IPS-18c (cell line): ENCODE results near the gene TSTD2.
"Not testable (repeated sequence)": the region's sequence is repeated elsewhere in the genome, so short reads cannot be mapped to it uniquely, and the experiment has no call there.

Experiments used
- H3K4me3 ChIP-seq: 2 replicates; pipeline ENCODE4 v1.7.0; 2013; ENCODE audit warnings: low read depth, mild to moderate bottlenecking, low read length, moderate library complexity; ENCODE audit not compliant: insufficient read depth
- H3K9me3 ChIP-seq: one replicate; pipeline ENCODE4 v1.6.1; 2013; ENCODE audit warnings: mild to moderate bottlenecking, low read length, moderate library complexity; ENCODE audit not compliant: control insufficient read depth, insufficient read depth

TSTD2 gene

GRCh38 chr9:97600531-97601227 is 32.5 kb downstream of the TSTD2 start:
- no peaks in the 10 kb centered on the region for H3K9me3 ChIP-seq
- H3K4me3 ChIP-seq: no peak overlapping the region

- Histone ChIP-seq H3K9me3 (no peaks in the 10 kb centered on the region), H3K4me3 (no peak overlapping the region)
These were observed 33.8 kb downstream of the TSTD2 start for GRCh38 chr9:97599314-97599846.

- no peak overlapping the region for H3K4me3 ChIP-seq
- no peaks in the 10 kb centered on the region for H3K9me3 ChIP-seq
These were observed 34.5 kb downstream of the TSTD2 start for GRCh38 chr9:97598461-97599288.

- Histone ChIP-seq H3K9me3 (no peaks in the 10 kb centered on the region), H3K4me3 (no peak overlapping the region)
These were observed 36.3 kb downstream of the TSTD2 start for GRCh38 chr9:97596906-97597305.

- Histone ChIP-seq H3K4me3 (no peak overlapping the region), H3K9me3 (no peaks in the 10 kb centered on the region)
These were observed 38.7 kb downstream of the TSTD2 start for GRCh38 chr9:97594381-97594921.

GRCh38 chr9:97593960-97594359 is 39.2 kb downstream of the TSTD2 start:
- Histone ChIP-seq H3K4me3 (no peak overlapping the region), H3K9me3 (no peaks in the 10 kb centered on the region)

GRCh38 chr9:97592126-97592525 is 41.0 kb downstream of the TSTD2 start:
- Histone ChIP-seq H3K9me3 (no peaks in the 10 kb centered on the region), H3K4me3 (no peak overlapping the region)

- no peak overlapping the region for H3K4me3 ChIP-seq
- H3K9me3 ChIP-seq: no peaks in the 10 kb centered on the region
These were observed 41.6 kb downstream of the TSTD2 start for GRCh38 chr9:97591535-97591934.

- not testable (repeated sequence) for H3K4me3 ChIP-seq, H3K9me3 ChIP-seq
These were observed 46.3 kb downstream of the TSTD2 start for GRCh38 chr9:97586909-97587308.

GRCh38 chr9:97584778-97585177 is 48.4 kb downstream of the TSTD2 start:
- not testable (repeated sequence) for H3K4me3 ChIP-seq, H3K9me3 ChIP-seq

GRCh38 chr9:97581590-97581989 is 51.6 kb downstream of the TSTD2 start:
- not testable (repeated sequence) for H3K4me3 ChIP-seq, H3K9me3 ChIP-seq

- Histone ChIP-seq H3K9me3 (no peaks in the 10 kb centered on the region), H3K4me3 (no peak overlapping the region)
These were observed 53.3 kb downstream of the TSTD2 start for GRCh38 chr9:97579914-97580313.

- Histone ChIP-seq H3K4me3 (no peak overlapping the region), H3K9me3 (no peaks in the 10 kb centered on the region)
These were observed 54.3 kb downstream of the TSTD2 start for GRCh38 chr9:97578846-97579245.

GRCh38 chr9:97577051-97577450 is 56.1 kb downstream of the TSTD2 start:
- no peaks in the 10 kb centered on the region for H3K9me3 ChIP-seq

GRCh38 chr9:97575673-97576200 is 57.4 kb downstream of the TSTD2 start:
- Histone ChIP-seq H3K9me3 (no peaks in the 10 kb centered on the region), H3K4me3 (no peak overlapping the region)

More at GRCh38 chr9:97577051-97577450, 56.1 kb downstream of the TSTD2 start:
- no peak overlapping the region for H3K4me3 ChIP-seq

GRCh38 chr9:97574921-97575672 is 58.1 kb downstream of the TSTD2 start:
- H3K4me3 ChIP-seq: not testable (repeated sequence)

GRCh38 chr9:97574101-97574571 is 59.0 kb downstream of the TSTD2 start:
- not testable (repeated sequence) for H3K9me3 ChIP-seq, H3K4me3 ChIP-seq

More at GRCh38 chr9:97574921-97575672, 58.1 kb downstream of the TSTD2 start:
- not testable (repeated sequence) for H3K9me3 ChIP-seq
